Lung (tissue), 12 donors: ENCODE measurements around the gene CPT1C. TPM values are rescaled to one million over a fixed set of nuclear protein-coding genes. Genes with fewer than 3 reads are reported as not detected.
"Not testable (repeated sequence)": the region's sequence is repeated elsewhere in the genome, so short reads cannot be mapped to it uniquely, and the experiment has no call there.

Experiments used
- ATAC-seq: fragments of 200-7000 bp; cut with Tn5 transposase; one replicate; pipeline ENCODE4 v1.9.1; 2020; ENCODE audit warnings: moderate number of reproducible peaks; ENCODE audit not compliant: insufficient read depth, low FRiP score
- DNase-seq, 3 donors: peaks; one replicate each; pipeline ENCODE4 v3.0.0-alpha.2; 2013 to 2017
- H3K27ac ChIP-seq, 2 donors: one replicate each; pipeline ENCODE4 v1.5.1; 2013; ENCODE audit warnings: mild to moderate bottlenecking in 2 of 2, moderate library complexity in 2 of 2, control low read depth in 1 of 2, inconsistent platforms in 1 of 2, low read depth in 1 of 2, low read length in 1 of 2
- H3K27me3 ChIP-seq, 3 donors: one replicate each; pipeline ENCODE4 v1.5.1; 2013; ENCODE audit warnings: low read length in 2 of 3; ENCODE audit not compliant: control insufficient read depth in 3 of 3, insufficient read depth in 3 of 3
- H3K36me3 ChIP-seq, 4 donors: one replicate each; pipeline ENCODE4 v1.5.1; 2013; ENCODE audit warnings: low read length in 4 of 4, mild to moderate bottlenecking in 1 of 4, moderate library complexity in 1 of 4; ENCODE audit not compliant: control insufficient read depth in 4 of 4, insufficient read depth in 4 of 4
- H3K4me1 ChIP-seq, 5 donors: one replicate each; pipeline ENCODE4 v1.5.1; 2013; ENCODE audit warnings: low read length in 5 of 5, mild to moderate bottlenecking in 2 of 5, moderate library complexity in 1 of 5; ENCODE audit not compliant: control insufficient read depth in 5 of 5, insufficient read depth in 5 of 5
- H3K4me3 ChIP-seq: one replicate; pipeline ENCODE4 v1.5.1; 2013; ENCODE audit warnings: mild to moderate bottlenecking, control low read depth, moderate library complexity
- H3K9ac ChIP-seq, 2 donors: one replicate each; pipeline ENCODE4 v1.5.1; 2013; ENCODE audit warnings: low read length in 2 of 2, control low read depth in 1 of 2; ENCODE audit not compliant: insufficient read depth in 1 of 2
- H3K9me3 ChIP-seq, 4 donors: one replicate each; pipeline ENCODE4 v1.5.1; 2013; ENCODE audit warnings: low read length in 3 of 4, mild to moderate bottlenecking in 1 of 4, moderate library complexity in 1 of 4; ENCODE audit not compliant: control insufficient read depth in 4 of 4, insufficient read depth in 3 of 4
- WGBS, 2 donors: extraction: QIAGEN DNeasy Blood & Tissue Kit; methylation state at CpG; one replicate each; pipeline ENCODE4 v1.1.7; 2013; 5-methylcytosine and 5-hydroxymethylcytosine counted together
- polyA plus RNA-seq, 2 donors: library from polyadenylated mRNA; stranded (reverse); fragments of 200-250 nt; gene quantifications; one replicate each; pipeline ENCODE4 v1.2.1, GENCODE V29; 2013
- total RNA-seq, 2 donors: library from RNA; depleted of rRNA in 1 of 2; stranded (reverse); fragments of >200 nt in 1 of 2; gene quantifications; one replicate each; pipeline ENCODE4 v1.2.1, GENCODE V29; 2014 to 2021
- TF ChIP-seq, protein P1 (sequence below): IDR thresholded peaks from 2 replicates; pipeline ENCODE4 v1.5.1; 2012; ENCODE audit warnings: mild to moderate bottlenecking; ENCODE audit errors: control extremely low read depth, extremely low read depth
- donor health status: control.
- donor health status: control.
- donor health status: Bipolar disorder and iron deficiency.
- donor health status: healthy.
- donor health status: DM: yes; HTN: yes; CAD: no.

CPT1C gene
- total and polyA plus RNA-seq, 4 donors: 2.7 to 5.9 (median 3.5) TPM

DNA sequence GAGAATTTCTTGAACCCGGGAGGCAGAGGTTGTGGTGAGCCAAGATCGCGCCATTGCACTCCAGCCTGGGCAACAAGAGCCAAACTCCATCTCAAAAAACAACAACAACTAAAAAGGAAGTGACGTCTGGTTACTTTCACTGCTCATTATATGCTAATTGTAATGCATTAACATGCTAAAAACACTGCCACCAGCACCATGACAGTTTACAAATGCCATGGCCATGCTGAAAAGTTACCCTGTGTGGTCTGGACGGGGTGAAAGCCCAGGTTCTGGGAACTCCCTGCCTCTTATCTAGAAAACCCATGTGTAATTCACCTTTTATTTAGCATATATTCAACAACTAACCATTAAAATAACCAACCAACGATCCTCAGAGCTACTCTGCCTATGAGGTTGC is 28.1 kb downstream of the CPT1C start:
- 80 to 82% methylated on average over 6 of the region's 6 CpGs for WGBS, 2 donors
- no peak overlapping the region for H3K4me3 ChIP-seq
- no peaks in the 10 kb centered on the region for H3K27me3 ChIP-seq

DNA sequence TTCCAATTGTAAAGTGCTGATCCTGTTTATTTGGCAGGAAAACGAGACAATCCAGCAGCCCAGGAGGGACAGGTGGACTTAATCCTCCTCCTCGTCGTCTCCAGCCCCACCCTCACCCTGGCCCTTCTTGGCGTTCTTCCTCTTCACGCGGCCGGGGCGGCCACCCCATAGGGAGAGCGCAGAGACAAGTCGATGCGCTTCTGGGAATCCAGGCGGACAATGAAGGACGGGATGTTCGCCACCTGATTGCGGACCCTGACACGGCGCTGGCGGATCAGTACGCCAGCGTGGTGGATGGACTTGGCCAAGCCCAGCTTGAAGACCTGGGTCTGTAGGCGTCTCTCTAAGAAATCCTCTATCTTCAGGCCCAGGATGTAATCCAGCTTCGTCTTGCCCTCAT is 28.5 kb downstream of the CPT1C start:
- not testable (repeated sequence) for ATAC-seq, H3K4me1 ChIP-seq, H3K36me3 ChIP-seq, DNase-seq, H3K4me3 ChIP-seq, H3K27me3 ChIP-seq, H3K27ac ChIP-seq, H3K9ac ChIP-seq, H3K9me3 ChIP-seq
- 81 to 93% methylated on average over 22 of the region's 22 CpGs for WGBS, 2 donors

More for the DNA sequence above, 28.1 kb downstream of the CPT1C start:
- no peaks in the 10 kb centered on the region for H3K9me3 ChIP-seq
- H3K9ac ChIP-seq: no peak overlapping the region
- DNase-seq (peak in 1 of 3 donors; percentile 22), ATAC-seq (no peak)
- H3K36me3 ChIP-seq: no peaks in the 10 kb centered on the region
- no peak overlapping the region for H3K27ac ChIP-seq
- peaks cover 0 to 4% (median 0%) of the 10 kb centered on the region in 5 donors for H3K4me1 ChIP-seq
- TF ChIP-seq, protein P1, sequence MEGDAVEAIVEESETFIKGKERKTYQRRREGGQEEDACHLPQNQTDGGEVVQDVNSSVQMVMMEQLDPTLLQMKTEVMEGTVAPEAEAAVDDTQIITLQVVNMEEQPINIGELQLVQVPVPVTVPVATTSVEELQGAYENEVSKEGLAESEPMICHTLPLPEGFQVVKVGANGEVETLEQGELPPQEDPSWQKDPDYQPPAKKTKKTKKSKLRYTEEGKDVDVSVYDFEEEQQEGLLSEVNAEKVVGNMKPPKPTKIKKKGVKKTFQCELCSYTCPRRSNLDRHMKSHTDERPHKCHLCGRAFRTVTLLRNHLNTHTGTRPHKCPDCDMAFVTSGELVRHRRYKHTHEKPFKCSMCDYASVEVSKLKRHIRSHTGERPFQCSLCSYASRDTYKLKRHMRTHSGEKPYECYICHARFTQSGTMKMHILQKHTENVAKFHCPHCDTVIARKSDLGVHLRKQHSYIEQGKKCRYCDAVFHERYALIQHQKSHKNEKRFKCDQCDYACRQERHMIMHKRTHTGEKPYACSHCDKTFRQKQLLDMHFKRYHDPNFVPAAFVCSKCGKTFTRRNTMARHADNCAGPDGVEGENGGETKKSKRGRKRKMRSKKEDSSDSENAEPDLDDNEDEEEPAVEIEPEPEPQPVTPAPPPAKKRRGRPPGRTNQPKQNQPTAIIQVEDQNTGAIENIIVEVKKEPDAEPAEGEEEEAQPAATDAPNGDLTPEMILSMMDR: no peak

DNA sequence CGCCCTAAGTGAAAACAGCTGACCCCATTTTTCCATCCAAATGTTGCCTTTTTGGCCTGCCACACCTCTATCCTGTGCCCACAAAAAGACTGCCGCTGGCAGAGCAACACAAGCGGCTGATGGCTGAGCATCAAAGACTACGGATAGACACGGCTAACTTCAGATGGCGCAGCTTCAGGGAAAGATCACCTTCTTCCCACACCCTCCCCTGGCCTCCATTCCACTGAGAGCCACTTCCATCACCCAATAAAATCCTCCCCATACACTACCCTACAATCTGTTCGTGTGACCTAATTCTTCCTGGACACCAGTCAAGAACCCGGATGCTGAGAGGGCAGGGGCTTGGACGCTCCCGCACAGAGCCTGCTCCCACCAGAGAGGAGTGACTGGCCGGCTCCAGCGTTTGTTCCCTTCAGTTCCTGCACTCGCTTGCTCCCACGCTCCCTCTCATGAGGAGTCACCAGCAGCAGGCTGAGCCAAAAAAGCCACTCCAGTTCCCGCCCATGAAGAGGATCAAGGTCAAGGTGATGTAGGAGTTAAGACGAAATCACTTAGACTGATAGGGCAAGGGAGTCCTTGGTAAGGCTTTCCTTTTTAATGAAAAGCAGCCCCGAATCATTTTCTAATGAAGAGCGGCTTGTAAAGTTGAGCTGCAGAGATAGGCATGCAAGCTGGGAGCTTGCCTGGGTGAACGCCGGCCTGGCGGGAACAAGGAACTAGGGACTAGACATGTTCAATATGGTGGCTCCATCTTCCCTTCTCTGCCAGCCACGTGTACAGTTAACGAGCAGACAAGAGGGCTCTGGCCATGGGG is 36.5 kb downstream of the CPT1C start:
- TF ChIP-seq, protein P1: no peak
- H3K36me3 ChIP-seq: no peaks in the 10 kb centered on the region
- peaks cover 0 to 23% (median 4%) of the 10 kb centered on the region in 5 donors for H3K4me1 ChIP-seq
- WGBS, 2 donors: 69 to 84% methylated on average over 23 of the region's 23 CpGs
- no peaks in the 10 kb centered on the region for H3K9me3 ChIP-seq
- no peaks in the 10 kb centered on the region for H3K27me3 ChIP-seq
- H3K9ac ChIP-seq: peak overlapping the region in 1 of 2 donors; percentile 73
- ATAC-seq: peak; percentile 47
- H3K4me3 ChIP-seq: no peak overlapping the region
- DNase-seq: peak; percentile 90 to 96 (median 94)
- peak overlapping the region in 1 of 2 donors; percentile 70 for H3K27ac ChIP-seq

DNA sequence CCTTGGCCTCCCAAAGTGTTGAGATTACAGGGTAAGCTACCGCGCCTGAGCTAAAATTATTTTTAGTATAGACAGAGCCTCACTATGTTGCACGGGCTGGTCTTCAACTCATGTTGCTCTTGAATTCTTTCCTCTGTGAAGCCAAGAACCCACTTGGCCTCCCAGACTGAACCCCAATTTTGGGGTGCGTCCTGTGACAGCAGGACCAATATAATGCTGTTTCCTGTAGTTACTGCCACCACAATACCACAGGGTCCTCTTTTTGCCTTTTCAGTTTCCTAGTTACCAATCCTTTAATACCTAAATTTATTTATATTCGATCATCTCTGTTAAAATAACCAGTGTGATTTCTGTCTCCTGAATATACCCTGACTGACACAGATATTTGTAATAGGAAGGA is 39.2 kb downstream of the CPT1C start:
- Histone ChIP-seq H3K27me3 (no peaks in the 10 kb centered on the region), H3K36me3 (no peaks in the 10 kb centered on the region), H3K27ac (no peak overlapping the region), H3K9me3 (no peaks in the 10 kb centered on the region), H3K4me3 (no peak overlapping the region), H3K4me1 (peaks cover 0 to 23% (median 4%) of the 10 kb centered on the region in 5 donors), H3K9ac (no peak overlapping the region)
- TF ChIP-seq, protein P1: no peak
- WGBS, 2 donors: 37 to 65% methylated on average over 5 of the region's 5 CpGs
- ATAC-seq (no peak), DNase-seq (no peak)
